Keratinocyte (primary cell): ENCODE data around the gene TMEM120B. TPM values are rescaled to one million over a fixed set of nuclear protein-coding genes. Genes with fewer than 3 reads are reported as not detected.
A peak's percentile ranks its signal among the peaks of the same experiment; 100 is the strongest.

ENCODE experiments used
- DNase-seq: peaks from one replicate; pipeline ENCODE4 v3.0.0-alpha.2; 2011; ENCODE audit warnings: low read depth, missing footprints, low spot score
- FAIRE-seq: peaks from 2 replicates; lab custom pipeline; 2011; peaks lifted over from hg19 to GRCh38; lab: Jason Lieb, UNC
- H2AFZ ChIP-seq: 2 replicates; pipeline ENCODE4 v1.6.0; 2012; ENCODE audit warnings: low read length, control low read depth, inconsistent platforms; ENCODE audit not compliant: control insufficient read depth
- H3K27ac ChIP-seq: 2 replicates; pipeline ENCODE4 v1.5.1; 2011; ENCODE audit warnings: low read length; ENCODE audit not compliant: control insufficient read depth, insufficient read depth
- H3K27me3 ChIP-seq: 3 replicates; pipeline ENCODE4 v1.6.0; 2011; ENCODE audit warnings: low read length; ENCODE audit not compliant: control insufficient read depth, insufficient read depth; ENCODE audit errors: extremely low read depth
- H3K36me3 ChIP-seq, 2 experiments: 2 replicates in 1 of 2; 3 replicates in 1 of 2; pipeline ENCODE4 v1.5.1; 2011; ENCODE audit warnings: low read length in 2 of 2, mild to moderate bottlenecking in 1 of 2; ENCODE audit not compliant: control insufficient read depth in 2 of 2, insufficient read depth in 2 of 2; ENCODE audit errors: extremely low read depth in 1 of 2
- H3K4me1 ChIP-seq: 3 replicates; pipeline ENCODE4 v1.5.1; 2011; ENCODE audit warnings: low read length; ENCODE audit not compliant: control insufficient read depth, insufficient read depth; ENCODE audit errors: extremely low read depth
- H3K4me2 ChIP-seq: 3 replicates; pipeline ENCODE4 v1.6.0; 2011; ENCODE audit warnings: low read depth, low read length; ENCODE audit not compliant: control insufficient read depth, insufficient read depth; ENCODE audit errors: extremely low read depth
- H3K4me3 ChIP-seq, 3 experiments: fragments of 200-600 bp in 1 of 3; sonication (generic) in 1 of 3; 2 replicates in 2 of 3; 3 replicates in 1 of 3; pipeline ENCODE4 v1.5.1; 2011 to 2016; ENCODE audit warnings: low read length in 3 of 3, mild to moderate bottlenecking in 3 of 3, control low read depth in 2 of 3, inconsistent platforms in 1 of 3, low read depth in 1 of 3, mixed read lengths in 1 of 3, mixed run types in 1 of 3, moderate library complexity in 1 of 3; ENCODE audit not compliant: control insufficient read depth in 2 of 3, insufficient read depth in 2 of 3; ENCODE audit errors: extremely low read depth in 1 of 3
- H3K79me2 ChIP-seq: 2 replicates; pipeline ENCODE4 v1.6.0; 2012; ENCODE audit warnings: low read length; ENCODE audit not compliant: control insufficient read depth, insufficient read depth
- H3K9ac ChIP-seq: 3 replicates; pipeline ENCODE4 v1.6.0; 2011; ENCODE audit warnings: low read length; ENCODE audit not compliant: control insufficient read depth, insufficient read depth; ENCODE audit errors: extremely low read depth
- H3K9me1 ChIP-seq: 3 replicates; pipeline ENCODE4 v1.6.0; 2011; ENCODE audit warnings: low read length; ENCODE audit not compliant: control insufficient read depth, insufficient read depth; ENCODE audit errors: extremely low read depth
- H3K9me3 ChIP-seq: 2 replicates; pipeline ENCODE4 v1.5.1; 2012; ENCODE audit warnings: low read depth, low read length; ENCODE audit not compliant: control insufficient read depth
- H4K20me1 ChIP-seq: 3 replicates; pipeline ENCODE4 v1.6.0; 2011; ENCODE audit warnings: low read length; ENCODE audit not compliant: control insufficient read depth, insufficient read depth; ENCODE audit errors: extremely low read depth
- CTCF ChIP-seq, 3 experiments: IDR thresholded peaks in 1 of 3; conservative IDR thresholded peaks in 1 of 3; optimal IDR thresholded peaks in 1 of 3; 2 replicates in 2 of 3; 3 replicates in 1 of 3; pipeline versions ENCODE3 to v1.5.1; 2011; ENCODE audit warnings: low read length in 3 of 3, mild to moderate bottlenecking in 3 of 3, moderate library complexity in 2 of 3, control low read depth in 1 of 3, inconsistent platforms in 1 of 3; ENCODE audit not compliant: insufficient read depth in 2 of 3; ENCODE audit errors: extremely low read depth in 1 of 3
- EZH2 ChIP-seq: IDR thresholded peaks from one replicate; pipeline ENCODE4 v1.6.1; 2012; ENCODE audit warnings: inconsistent platforms, mild to moderate bottlenecking, low read length, moderate library complexity
- dilution Hi-C: fragments of 300-500 bp; cut with MboI; formaldehyde crosslinking; loops from one replicate; pipeline ENCODE4 v1.7.0; 2020; ENCODE audit warnings: low sequenced_read_pairs; ENCODE audit not compliant: extremely low pct_ligation_motif_present
- polyA plus RNA-seq, 5 experiments: library from polyadenylated mRNA; depleted of rRNA in 3 of 5; stranded (reverse) in 3 of 5; stranded (forward) in 1 of 5; unstranded in 1 of 5; fragments of >200 nt; gene quantifications; 1 replicate in 1 of 5; 2 replicates in 3 of 5; 3 replicates in 1 of 5; pipeline versions ENCODE4 v1.2.1 to v1.2.3, GENCODE V29; 2011 to 2012; ENCODE audit warnings: missing spikeins in 2 of 5, low read depth in 1 of 5, low replicate concordance in 1 of 5

TMEM120B gene
- polyA plus RNA-seq, 1 donor (not counting 4 experiments of a cell fraction or from before 2014, with no cell fraction given), result 6.9 TPM

DNA sequence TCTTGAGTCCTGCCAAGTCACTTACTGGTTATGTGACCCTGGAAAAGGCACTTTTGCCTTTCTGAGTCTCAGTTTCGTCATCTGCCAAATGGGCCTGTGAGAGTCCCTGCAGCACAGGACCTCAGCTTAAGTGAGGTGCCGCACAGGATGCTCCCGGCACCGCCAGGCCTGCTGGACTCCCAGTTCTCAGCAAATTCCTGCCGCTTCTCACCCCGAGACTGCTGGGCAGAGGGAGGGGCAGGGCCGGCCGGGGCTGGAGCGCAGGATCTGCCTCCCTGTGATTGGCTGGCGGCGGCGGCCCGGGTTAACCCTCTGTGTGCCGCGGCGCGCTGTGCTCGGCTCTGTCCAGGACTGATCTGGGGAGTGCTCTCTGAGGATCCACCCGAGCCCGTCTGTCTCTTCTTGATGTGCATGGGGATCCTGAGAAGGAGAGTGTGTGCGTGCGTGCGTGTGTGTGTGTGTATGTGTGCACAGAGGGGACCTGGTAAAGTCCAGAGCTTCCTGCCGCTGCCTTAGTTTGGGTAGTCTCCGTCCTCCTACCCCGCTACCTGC lies 99.8 kb downstream of the TMEM120B start:
- H3K27ac ChIP-seq, result no peak overlapping the region
- peak overlapping the region; percentile 90 for H3K4me2 ChIP-seq
- FAIRE-seq, result no peak
- no peaks in the 10 kb centered on the region for H3K9me1 ChIP-seq
- DNase-seq, result no peak
- dilution Hi-C loops, result no loop called here
- peak overlapping the region; percentile 63 for H3K9ac ChIP-seq
- no peak overlapping the region for H2AFZ ChIP-seq
- H3K36me3 ChIP-seq, result peaks cover 49% of the 10 kb centered on the region in 2 experiments
- no peak for TF ChIP-seq EZH2
- peak in 1 of 3 experiments; percentile 4 for TF ChIP-seq CTCF (optimal IDR thresholded peaks at IDR 0.05 in 1 of 3, IDR thresholded peaks at IDR 0.05 in 1 of 3, conservative IDR thresholded peaks at IDR 0.05 in 1 of 3; ENCODE audit: extremely low read depth in 1 of 3, insufficient read depth in 2 of 3, low read length in 3 of 3)
- peaks cover 17% of the 10 kb centered on the region for H4K20me1 ChIP-seq
- no peaks in the 10 kb centered on the region for H3K9me3 ChIP-seq
- peaks cover 59% of the 10 kb centered on the region for H3K79me2 ChIP-seq
- H3K4me3 ChIP-seq, result peak overlapping the region; percentile 51 to 82 (median 79)
- no peaks in the 10 kb centered on the region for H3K27me3 ChIP-seq
- peaks cover 27% of the 10 kb centered on the region for H3K4me1 ChIP-seq

DNA sequence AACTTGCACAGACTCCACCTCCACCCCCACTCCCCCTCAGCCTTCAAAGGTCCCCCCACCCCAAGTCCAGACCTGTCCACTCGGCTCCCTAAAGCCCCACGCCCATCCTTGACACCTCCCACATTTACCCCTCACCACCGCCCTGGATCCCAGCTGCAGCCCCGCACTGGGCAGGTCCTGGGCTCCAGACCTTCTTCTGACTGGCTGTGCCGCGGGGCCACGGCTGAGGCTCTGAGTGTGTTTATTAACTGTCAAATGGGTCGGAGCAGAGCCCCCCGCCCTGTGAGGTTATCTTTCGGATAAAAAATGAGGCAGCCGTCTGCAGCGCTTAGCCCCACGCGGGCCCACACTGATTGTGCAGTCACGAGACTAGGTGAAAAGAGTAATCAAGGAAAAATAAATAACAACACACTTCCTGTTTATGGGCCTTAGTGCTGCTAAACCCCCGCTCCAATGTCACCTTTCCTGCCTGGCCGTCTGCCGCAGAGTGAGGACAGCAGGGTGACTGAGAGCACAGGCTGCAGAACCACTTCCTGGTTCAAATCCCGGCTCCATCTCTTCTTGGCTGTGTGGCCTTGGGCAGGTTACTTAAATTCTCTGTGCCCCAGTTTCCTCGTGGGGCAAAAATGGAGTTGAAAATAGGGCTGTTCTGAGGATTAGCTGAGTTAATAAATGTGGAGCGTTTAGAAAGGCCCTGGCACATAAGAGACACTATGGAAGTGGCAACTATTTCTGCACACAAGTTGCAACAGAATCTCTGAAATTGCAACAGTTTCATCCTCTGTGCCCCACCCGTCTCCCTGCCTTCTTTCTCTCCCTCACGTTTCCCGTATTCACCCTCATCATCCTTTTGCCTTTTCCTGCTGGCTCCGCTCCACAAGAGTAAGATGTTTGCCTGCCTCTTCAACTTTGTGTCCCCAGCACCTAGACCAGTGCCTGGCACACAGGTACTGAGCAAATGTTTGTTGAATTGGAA lies 100.7 kb downstream of the TMEM120B start:
- H3K36me3 ChIP-seq, result peaks cover 52 to 55% of the 10 kb centered on the region in 2 experiments
- H3K27ac ChIP-seq, result peak overlapping the region; percentile 4
- H2AFZ ChIP-seq, result no peak overlapping the region
- DNase-seq (no peak), FAIRE-seq (no peak)
- H4K20me1 ChIP-seq, result peaks cover 17% of the 10 kb centered on the region
- dilution Hi-C loops, result no loop called here
- no peak for TF ChIP-seq EZH2
- no peak for TF ChIP-seq CTCF (optimal IDR thresholded peaks at IDR 0.05 in 1 of 3, IDR thresholded peaks at IDR 0.05 in 1 of 3, conservative IDR thresholded peaks at IDR 0.05 in 1 of 3; ENCODE audit: extremely low read depth in 1 of 3, insufficient read depth in 2 of 3, low read length in 3 of 3)
- peaks cover 27% of the 10 kb centered on the region for H3K4me1 ChIP-seq
- no peaks in the 10 kb centered on the region for H3K9me1 ChIP-seq
- no peaks in the 10 kb centered on the region for H3K9me3 ChIP-seq
- peaks cover 54% of the 10 kb centered on the region for H3K79me2 ChIP-seq
- peak overlapping the region; percentile 90 for H3K4me2 ChIP-seq
- peak overlapping the region; percentile 22 for H3K9ac ChIP-seq
- H3K27me3 ChIP-seq, result no peaks in the 10 kb centered on the region
- H3K4me3 ChIP-seq, result peak overlapping the region; percentile 51 to 82 (median 79)
